HG03097 (cell line): ENCODE results near the gene EPHA10.
"Not testable (repeated sequence)": the region's sequence is repeated elsewhere in the genome, so short reads cannot be mapped to it uniquely, and the experiment has no call there.

ENCODE experiments used
- ATAC-seq: cut with Tn5 transposase; IDR thresholded peaks from one replicate; pipeline ENCODE4 v1.9.1; 2021; ENCODE audit not compliant: unreplicated experiment, low FRiP score

EPHA10 gene

GRCh38 chr1:37776946-37777516, 12.1 kb upstream of the EPHA10 start:
- no peak for ATAC-seq

- not testable (repeated sequence) for ATAC-seq
Measured at GRCh38 chr1:37771440-37771839, 6.5 kb upstream of the EPHA10 start.

- ATAC-seq: no peak
Measured at GRCh38 chr1:37767488-37767887, 2.6 kb upstream of the EPHA10 start.

- ATAC-seq: no peak
Measured at GRCh38 chr1:37765916-37766664, 1.2 kb upstream of the EPHA10 start.

- no peak for ATAC-seq
Measured at GRCh38 chr1:37764414-37764825, 500 bp downstream of the EPHA10 start.

- ATAC-seq: no peak
Measured at GRCh38 chr1:37763791-37764413, 1.0 kb downstream of the EPHA10 start.

- no peak for ATAC-seq
Measured at GRCh38 chr1:37762516-37762915, 2.4 kb downstream of the EPHA10 start.

- ATAC-seq: no peak
Measured at GRCh38 chr1:37761416-37762095, 3.4 kb downstream of the EPHA10 start.

GRCh38 chr1:37759451-37759850, 5.5 kb downstream of the EPHA10 start:
- no peak for ATAC-seq

GRCh38 chr1:37755951-37756560, 8.9 kb downstream of the EPHA10 start:
- no peak for ATAC-seq

GRCh38 chr1:37755290-37755689, 9.6 kb downstream of the EPHA10 start:
- no peak for ATAC-seq

GRCh38 chr1:37753473-37754321, 11.2 kb downstream of the EPHA10 start:
- no peak for ATAC-seq

GRCh38 chr1:37752583-37753471, 12.1 kb downstream of the EPHA10 start:
- ATAC-seq: no peak

GRCh38 chr1:37752213-37752582, 12.7 kb downstream of the EPHA10 start:
- ATAC-seq: no peak

- ATAC-seq: no peak
Measured at GRCh38 chr1:37748565-37748964, 16.4 kb downstream of the EPHA10 start.

- ATAC-seq: no peak
Measured at GRCh38 chr1:37746806-37747205, 18.1 kb downstream of the EPHA10 start.

GRCh38 chr1:37741662-37742061, 23.3 kb downstream of the EPHA10 start:
- no peak for ATAC-seq

GRCh38 chr1:37741130-37741529, 23.8 kb downstream of the EPHA10 start:
- no peak for ATAC-seq

- ATAC-seq: no peak
Measured at GRCh38 chr1:37739222-37739621, 25.7 kb downstream of the EPHA10 start.
